Stimulated activated memory B cell treated with anti-CD40 and anti-IgM and Interleukin-4, amounts not matched to agents 10 μg/mL and 1 μg/mL and 100 μg/mL, for 72 hours (primary cell): ENCODE results near the gene SAMD14.
A peak's percentile ranks its signal among the peaks of the same experiment; 100 is the strongest.

Experiments
- ATAC-seq: fragments of 150-1000 bp; cut with Tn5 transposase; 2 replicates; pipeline ENCODE4 v1.10.0; 2021
- H3K27ac Mint-ChIP-seq: one replicate; pipeline ENCODE4 v1.8.0; 2022; ENCODE audit warnings: mild to moderate bottlenecking, mixed read lengths
- H3K27me3 Mint-ChIP-seq: one replicate; pipeline ENCODE4 v1.8.0; 2022; ENCODE audit warnings: mixed read lengths
- H3K36me3 Mint-ChIP-seq: one replicate; pipeline ENCODE4 v1.8.0; 2022; ENCODE audit warnings: mixed read lengths
- H3K4me1 Mint-ChIP-seq: one replicate; pipeline ENCODE4 v1.8.0; 2022; ENCODE audit warnings: mixed read lengths
- H3K4me3 Mint-ChIP-seq: one replicate; pipeline ENCODE4 v1.8.0; 2022; ENCODE audit warnings: mild to moderate bottlenecking, moderate library complexity, mixed read lengths
- H3K9me3 Mint-ChIP-seq: one replicate; pipeline ENCODE4 v1.8.0; 2022; ENCODE audit warnings: mixed read lengths

SAMD14 gene

GRCh38 chr17:50134206-50135110 is 4.5 kb upstream of the SAMD14 start:
- ATAC-seq: no peak
- Mint-ChIP-seq H3K27me3 (no peaks in the 10 kb centered on the region), H3K36me3 (peaks cover 59% of the 10 kb centered on the region), H3K27ac (no peak overlapping the region), H3K4me3 (no peak overlapping the region), H3K4me1 (peaks cover 56% of the 10 kb centered on the region), H3K9me3 (no peaks in the 10 kb centered on the region)

GRCh38 chr17:50133769-50134099 is 3.8 kb upstream of the SAMD14 start:
- Mint-ChIP-seq H3K36me3 (peaks cover 52% of the 10 kb centered on the region), H3K9me3 (no peaks in the 10 kb centered on the region), H3K4me3 (no peak overlapping the region), H3K4me1 (peaks cover 56% of the 10 kb centered on the region), H3K27me3 (peaks cover 5% of the 10 kb centered on the region), H3K27ac (no peak overlapping the region)
- no peak for ATAC-seq

GRCh38 chr17:50133028-50133768 is 3.2 kb upstream of the SAMD14 start:
- H3K4me1 Mint-ChIP-seq: peaks cover 61% of the 10 kb centered on the region
- ATAC-seq: no peak
- peaks cover 10% of the 10 kb centered on the region for H3K27me3 Mint-ChIP-seq
- H3K36me3 Mint-ChIP-seq: peaks cover 47% of the 10 kb centered on the region
- H3K9me3 Mint-ChIP-seq: no peaks in the 10 kb centered on the region
- no peak overlapping the region for H3K4me3 Mint-ChIP-seq
- no peak overlapping the region for H3K27ac Mint-ChIP-seq

GRCh38 chr17:50132104-50132794 is 2.3 kb upstream of the SAMD14 start:
- peaks cover 37% of the 10 kb centered on the region for H3K36me3 Mint-ChIP-seq
- H3K9me3 Mint-ChIP-seq: no peaks in the 10 kb centered on the region
- peak overlapping the region; percentile 3 for H3K4me3 Mint-ChIP-seq
- H3K27ac Mint-ChIP-seq: peak overlapping the region; percentile 60
- H3K27me3 Mint-ChIP-seq: peaks cover 11% of the 10 kb centered on the region
- no peak for ATAC-seq
- peaks cover 60% of the 10 kb centered on the region for H3K4me1 Mint-ChIP-seq

- Mint-ChIP-seq H3K4me1 (peaks cover 50% of the 10 kb centered on the region), H3K27me3 (peaks cover 11% of the 10 kb centered on the region), H3K27ac (peak overlapping the region; percentile 60), H3K4me3 (peak overlapping the region; percentile 78), H3K9me3 (no peaks in the 10 kb centered on the region), H3K36me3 (peaks cover 22% of the 10 kb centered on the region)
- no peak for ATAC-seq
Observed at GRCh38 chr17:50130559-50131305, 772 bp upstream of the SAMD14 start.

- peaks cover 14% of the 10 kb centered on the region for H3K36me3 Mint-ChIP-seq
- H3K27ac Mint-ChIP-seq: no peak overlapping the region
- peak overlapping the region; percentile 76 for H3K4me3 Mint-ChIP-seq
- H3K4me1 Mint-ChIP-seq: peaks cover 50% of the 10 kb centered on the region
- no peaks in the 10 kb centered on the region for H3K9me3 Mint-ChIP-seq
- H3K27me3 Mint-ChIP-seq: peaks cover 11% of the 10 kb centered on the region
- ATAC-seq: no peak
Observed at GRCh38 chr17:50129353-50129727, 620 bp downstream of the SAMD14 start.

- no peak for ATAC-seq
- H3K27ac Mint-ChIP-seq: peak overlapping the region; percentile 11
- no peaks in the 10 kb centered on the region for H3K9me3 Mint-ChIP-seq
- peaks cover 44% of the 10 kb centered on the region for H3K4me1 Mint-ChIP-seq
- peak overlapping the region; percentile 54 for H3K4me3 Mint-ChIP-seq
- peaks cover 7% of the 10 kb centered on the region for H3K36me3 Mint-ChIP-seq
- peaks cover 11% of the 10 kb centered on the region for H3K27me3 Mint-ChIP-seq
Observed at GRCh38 chr17:50128441-50129352, 1.3 kb downstream of the SAMD14 start.

GRCh38 chr17:50127697-50128361 is 2.1 kb downstream of the SAMD14 start:
- Mint-ChIP-seq H3K27ac (no peak overlapping the region), H3K9me3 (no peaks in the 10 kb centered on the region), H3K4me3 (no peak overlapping the region), H3K4me1 (peaks cover 39% of the 10 kb centered on the region), H3K36me3 (no peaks in the 10 kb centered on the region), H3K27me3 (peaks cover 11% of the 10 kb centered on the region)
- ATAC-seq: no peak

- ATAC-seq: no peak
- Mint-ChIP-seq H3K4me3 (no peak overlapping the region), H3K27me3 (peaks cover 20% of the 10 kb centered on the region), H3K9me3 (no peaks in the 10 kb centered on the region), H3K36me3 (no peaks in the 10 kb centered on the region), H3K4me1 (peaks cover 18% of the 10 kb centered on the region), H3K27ac (no peak overlapping the region)
Observed at GRCh38 chr17:50125420-50125997, 4.5 kb downstream of the SAMD14 start.

- Mint-ChIP-seq H3K27ac (no peak overlapping the region), H3K36me3 (no peaks in the 10 kb centered on the region), H3K27me3 (peaks cover 18% of the 10 kb centered on the region), H3K4me3 (no peak overlapping the region), H3K4me1 (peaks cover 11% of the 10 kb centered on the region), H3K9me3 (no peaks in the 10 kb centered on the region)
- no peak for ATAC-seq
Observed at GRCh38 chr17:50123649-50124349, 6.2 kb downstream of the SAMD14 start.

- no peak for ATAC-seq
- peaks cover 11% of the 10 kb centered on the region for H3K27me3 Mint-ChIP-seq
- no peaks in the 10 kb centered on the region for H3K9me3 Mint-ChIP-seq
- H3K4me3 Mint-ChIP-seq: no peak overlapping the region
- peaks cover 3% of the 10 kb centered on the region for H3K4me1 Mint-ChIP-seq
- no peaks in the 10 kb centered on the region for H3K36me3 Mint-ChIP-seq
- H3K27ac Mint-ChIP-seq: no peak overlapping the region
Observed at GRCh38 chr17:50122945-50123344, 7.0 kb downstream of the SAMD14 start.

- H3K36me3 Mint-ChIP-seq: no peaks in the 10 kb centered on the region
- H3K9me3 Mint-ChIP-seq: no peaks in the 10 kb centered on the region
- ATAC-seq: no peak
- peaks cover 8% of the 10 kb centered on the region for H3K4me1 Mint-ChIP-seq
- no peak overlapping the region for H3K27ac Mint-ChIP-seq
- H3K27me3 Mint-ChIP-seq: peaks cover 30% of the 10 kb centered on the region
- no peak overlapping the region for H3K4me3 Mint-ChIP-seq
Observed at GRCh38 chr17:50120475-50121253, 9.3 kb downstream of the SAMD14 start.
